ENCODE results near the gene TMPRSS9.
"Not testable (repeated sequence)": the region's sequence is repeated elsewhere in the genome, so short reads cannot be mapped to it uniquely, and the experiment has no call there.

TMPRSS9 gene

GRCh38 chr19:2343289-2343982 lies 16.6 kb upstream of the TMPRSS9 start:
- no peak for DNase-seq

- DNase-seq: no peak
These were observed 15.6 kb upstream of the TMPRSS9 start for GRCh38 chr19:2344381-2344870.

DNA sequence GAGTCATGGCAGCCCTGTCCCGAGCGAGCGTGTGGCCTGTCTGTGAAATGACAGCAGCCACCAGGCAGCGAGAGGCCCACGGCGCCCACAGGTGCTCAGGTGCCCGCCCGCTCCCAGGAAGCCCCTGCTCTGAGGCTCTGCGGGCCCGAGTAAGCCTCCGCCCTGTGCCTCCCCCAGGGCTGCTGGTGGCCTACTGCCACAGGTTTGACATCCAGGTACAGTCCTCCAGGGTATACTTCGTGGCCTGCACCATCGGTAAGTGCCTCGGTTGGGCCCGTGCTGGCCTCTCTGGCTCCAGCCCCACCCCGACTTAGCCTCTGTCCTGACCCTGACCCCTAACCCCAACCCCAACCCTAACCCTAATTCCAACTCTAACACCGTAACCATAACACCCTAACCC lies 15.0 kb upstream of the TMPRSS9 start:
- DNase-seq: no peak

GRCh38 chr19:2345794-2346663 lies 14.0 kb upstream of the TMPRSS9 start:
- peak; percentile 50 for DNase-seq

DNA sequence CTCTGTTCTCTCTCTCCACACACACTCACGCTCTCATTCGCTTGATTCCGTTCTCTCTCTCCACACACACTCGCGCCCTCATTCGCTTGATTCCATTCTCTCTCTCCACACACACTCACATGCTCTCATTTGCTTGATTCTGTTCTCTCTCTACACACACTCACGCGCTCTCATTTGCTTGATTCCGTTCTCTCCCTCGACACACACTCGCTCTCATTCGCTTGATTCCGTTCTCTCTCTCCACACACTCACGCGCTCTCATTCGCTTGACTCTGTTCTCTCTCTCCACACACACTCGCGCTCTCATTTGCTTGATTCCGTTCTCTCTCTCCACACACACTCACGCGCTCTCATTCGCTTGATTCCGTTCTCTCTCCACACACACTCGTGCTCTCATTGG lies 10.2 kb upstream of the TMPRSS9 start:
- not testable (repeated sequence) for DNase-seq

- no peak for DNase-seq
These were observed 9.4 kb upstream of the TMPRSS9 start for GRCh38 chr19:2350656-2351055.

GRCh38 chr19:2351591-2351990 lies 8.5 kb upstream of the TMPRSS9 start:
- DNase-seq: no peak

DNA sequence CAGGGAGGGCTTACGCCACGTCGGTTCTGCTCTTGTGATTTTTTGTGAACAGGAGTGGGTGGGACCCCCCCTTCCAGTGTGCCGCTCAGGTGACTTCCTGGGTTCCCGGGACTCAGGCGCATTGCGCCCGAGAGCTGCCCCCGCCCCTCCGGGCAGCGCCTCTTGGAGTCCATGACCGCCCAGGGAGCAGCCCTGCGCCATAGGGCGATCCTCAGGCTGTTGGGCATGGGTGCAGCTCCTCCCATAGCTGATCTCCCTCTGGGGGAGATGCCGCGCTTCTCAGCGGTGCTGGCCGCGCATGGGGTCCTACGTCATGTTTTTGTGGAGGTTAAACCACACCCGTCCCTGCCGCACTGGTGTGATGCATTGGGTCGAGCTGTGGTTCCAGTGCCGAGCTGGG lies 7.9 kb upstream of the TMPRSS9 start:
- DNase-seq: no peak

DNA sequence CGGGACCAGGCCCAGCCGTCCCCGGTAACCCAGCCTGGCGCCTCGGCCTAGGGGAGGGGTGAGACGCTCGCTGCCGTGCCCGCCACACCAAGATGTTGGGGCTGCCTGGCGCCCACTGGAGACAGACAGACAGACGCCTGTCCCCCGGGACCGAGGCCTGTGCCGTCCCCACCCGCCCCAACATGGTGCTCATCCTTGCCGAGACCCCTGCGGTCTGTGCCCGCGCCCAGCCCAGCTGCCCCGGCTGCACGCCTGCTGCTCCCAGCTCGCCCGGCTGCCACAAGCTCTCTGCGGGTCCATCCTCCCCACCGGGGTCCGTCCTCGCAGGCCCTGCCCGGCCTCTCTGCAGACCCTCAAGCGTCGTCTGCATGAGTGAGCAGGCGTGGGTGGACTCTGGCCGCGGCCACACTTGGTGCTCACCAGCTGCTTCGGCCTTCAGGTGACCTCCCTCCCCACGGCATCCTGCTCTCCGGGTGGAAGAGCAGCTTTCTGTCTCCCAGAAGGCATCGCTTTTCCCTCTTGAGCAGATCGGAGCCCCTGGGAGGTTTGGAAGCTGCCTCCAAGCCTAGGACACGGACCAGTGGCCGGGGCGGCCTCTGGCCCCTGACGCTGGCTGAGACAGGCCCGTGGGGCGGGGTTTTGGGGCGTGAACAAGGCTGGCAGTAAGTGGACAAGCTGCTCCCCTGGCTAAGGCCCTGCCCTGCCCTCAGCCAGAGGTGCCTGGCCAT lies 6.7 kb upstream of the TMPRSS9 start:
- no peak for DNase-seq

GRCh38 chr19:2353887-2354592 lies 6.0 kb upstream of the TMPRSS9 start:
- DNase-seq: no peak

- no peak for DNase-seq
These were observed 5.4 kb upstream of the TMPRSS9 start for GRCh38 chr19:2354670-2355069.

DNA sequence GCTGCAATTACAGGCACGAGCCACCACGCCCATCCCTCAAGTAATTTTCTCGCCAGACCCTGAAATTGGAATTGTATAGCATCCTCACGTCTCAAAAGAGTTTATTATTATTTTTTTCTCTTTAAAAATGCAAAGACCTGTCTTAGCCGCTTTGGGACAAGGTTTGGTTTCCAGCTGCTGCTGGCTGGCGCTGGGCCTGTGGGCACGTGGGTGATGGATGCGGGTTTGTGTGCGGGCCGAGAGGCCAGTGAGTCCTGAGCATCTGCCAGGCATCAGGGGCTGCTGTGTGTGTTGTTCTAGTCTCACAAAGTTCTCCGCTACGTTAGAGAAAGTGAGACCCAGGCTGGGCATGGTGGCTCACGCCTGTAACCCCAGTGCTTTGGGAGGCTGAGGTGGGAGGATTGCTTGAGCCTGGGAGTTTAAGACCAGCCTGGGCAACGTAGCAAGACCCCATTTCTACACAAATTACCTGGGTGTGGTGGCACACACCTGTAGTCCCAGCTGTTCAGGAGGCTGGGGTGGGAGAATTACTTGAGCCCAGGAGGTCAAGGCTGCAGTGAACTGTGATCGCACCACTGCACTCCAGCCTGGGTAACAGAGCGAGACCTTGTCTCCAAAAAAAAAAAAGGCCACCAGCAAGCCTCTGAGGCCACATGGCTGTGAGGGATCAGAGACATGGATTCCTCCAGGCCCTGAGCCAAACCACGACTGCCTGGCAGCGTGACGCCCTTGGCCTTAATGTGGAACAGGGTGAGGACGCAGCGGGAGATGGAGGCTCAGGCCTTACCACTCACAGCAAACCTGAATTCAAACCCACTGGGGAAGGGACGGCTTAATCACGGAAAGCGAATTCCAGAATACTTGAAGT lies 4.7 kb upstream of the TMPRSS9 start:
- DNase-seq: no peak

- DNase-seq: no peak
These were observed 3.9 kb upstream of the TMPRSS9 start for GRCh38 chr19:2356036-2356646.

DNA sequence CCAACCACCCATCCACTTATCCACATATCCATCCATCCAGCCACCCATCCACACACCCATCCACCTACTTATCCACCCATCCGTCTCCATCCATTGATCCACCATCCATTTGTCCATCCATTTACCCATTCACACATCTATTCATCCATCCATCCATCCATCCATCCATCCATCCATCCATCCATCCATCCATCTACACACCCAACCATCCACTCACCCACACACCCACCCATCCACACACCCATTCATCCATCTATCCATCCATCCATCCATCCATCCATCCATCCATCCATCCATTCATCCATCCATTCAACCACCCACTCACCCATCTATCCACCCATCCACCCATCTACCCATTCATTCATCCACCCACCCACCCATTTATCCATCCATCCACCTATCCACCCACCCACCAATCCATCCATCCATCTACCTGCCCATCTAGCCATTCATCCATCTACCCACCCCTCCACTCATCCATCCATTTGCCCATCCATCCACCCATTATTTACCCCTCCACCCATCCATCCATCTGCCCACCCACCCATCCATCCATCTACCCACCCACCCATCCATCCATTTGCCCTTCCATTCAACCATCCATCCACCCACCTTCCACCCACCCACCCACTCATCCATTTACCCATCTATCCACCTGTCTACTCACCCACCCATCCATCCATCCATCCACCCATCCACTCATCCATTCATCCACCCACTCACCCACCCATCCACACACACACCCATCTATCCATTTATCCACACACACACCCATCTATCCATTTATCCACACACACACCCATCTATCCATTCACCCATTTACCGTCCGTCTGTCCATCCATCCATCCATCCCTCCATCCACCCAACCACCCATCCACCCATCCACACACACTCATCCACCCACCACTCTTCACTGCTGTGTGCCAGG lies 2.5 kb upstream of the TMPRSS9 start:
- DNase-seq: no peak

DNA sequence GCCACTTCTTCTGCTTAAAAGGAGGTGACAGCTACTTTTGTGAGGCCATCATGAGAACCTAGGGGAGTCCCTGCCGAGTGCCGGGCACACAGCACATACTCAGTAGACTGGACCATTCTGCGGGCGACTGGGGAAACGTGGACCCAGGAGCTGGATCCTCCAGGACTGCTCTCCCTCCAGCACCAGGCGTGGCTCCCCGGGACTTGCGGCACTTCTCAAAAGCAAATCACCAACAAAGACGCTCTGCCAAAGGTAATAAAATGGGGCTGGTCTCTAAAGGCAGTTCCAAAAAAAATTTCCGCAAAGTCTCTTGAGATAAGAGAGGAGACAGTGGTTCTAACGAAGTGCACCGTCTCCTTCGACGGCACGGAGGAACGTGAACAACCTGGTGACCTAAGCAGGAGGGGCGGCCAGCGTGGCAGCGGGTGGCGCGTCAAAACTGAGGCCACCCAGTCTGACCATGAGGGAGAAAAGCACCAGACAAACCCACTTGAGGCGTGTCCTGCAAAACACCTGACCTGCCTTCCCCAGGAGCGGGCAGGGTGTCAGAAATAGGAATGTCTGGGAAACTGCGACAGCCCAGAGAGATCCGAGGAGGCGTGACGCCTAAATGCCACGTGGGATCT lies 1.4 kb upstream of the TMPRSS9 start:
- DNase-seq: no peak

- no peak for DNase-seq
These were observed 768 bp downstream of the TMPRSS9 start for GRCh38 chr19:2360833-2361232.

DNA sequence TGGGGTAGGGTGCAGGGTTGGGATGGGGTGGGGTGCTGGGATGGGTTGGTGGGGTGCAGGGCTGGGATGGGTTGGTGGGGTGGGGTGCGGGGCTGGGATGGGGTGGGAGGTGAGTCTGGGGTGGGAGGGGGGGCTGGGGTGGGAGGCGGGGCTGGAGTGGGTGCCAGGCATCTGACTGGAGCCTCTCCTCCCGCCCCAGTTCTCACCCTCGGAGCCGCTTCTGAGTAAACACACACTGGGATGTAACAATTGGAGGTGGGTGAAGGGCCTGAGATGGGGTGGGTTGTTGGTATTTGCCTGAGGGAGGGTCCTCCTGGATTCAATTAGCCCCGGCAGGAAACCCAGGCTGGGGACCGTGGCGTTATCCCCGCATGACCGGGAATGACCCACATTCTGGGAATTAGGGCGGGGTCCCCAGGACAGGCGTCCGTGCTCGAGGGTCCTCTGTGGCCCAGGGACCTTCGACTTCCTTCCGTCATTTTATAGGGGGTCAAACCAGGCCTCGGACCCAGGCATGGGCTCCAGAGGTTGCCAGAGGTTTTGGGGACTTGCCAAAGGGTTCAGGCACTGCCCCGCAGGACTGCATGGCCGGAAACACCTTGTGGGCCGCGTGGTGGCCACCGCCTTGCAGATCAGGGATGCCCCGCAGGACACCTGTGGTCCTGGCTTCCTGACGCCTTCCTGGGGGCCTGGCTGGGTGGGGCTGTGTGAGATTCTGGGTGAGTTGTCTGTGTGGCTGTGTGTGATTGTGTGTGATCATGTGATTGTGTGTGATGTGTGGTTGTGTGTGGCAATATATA lies 1.4 kb downstream of the TMPRSS9 start:
- DNase-seq: no peak

DNA sequence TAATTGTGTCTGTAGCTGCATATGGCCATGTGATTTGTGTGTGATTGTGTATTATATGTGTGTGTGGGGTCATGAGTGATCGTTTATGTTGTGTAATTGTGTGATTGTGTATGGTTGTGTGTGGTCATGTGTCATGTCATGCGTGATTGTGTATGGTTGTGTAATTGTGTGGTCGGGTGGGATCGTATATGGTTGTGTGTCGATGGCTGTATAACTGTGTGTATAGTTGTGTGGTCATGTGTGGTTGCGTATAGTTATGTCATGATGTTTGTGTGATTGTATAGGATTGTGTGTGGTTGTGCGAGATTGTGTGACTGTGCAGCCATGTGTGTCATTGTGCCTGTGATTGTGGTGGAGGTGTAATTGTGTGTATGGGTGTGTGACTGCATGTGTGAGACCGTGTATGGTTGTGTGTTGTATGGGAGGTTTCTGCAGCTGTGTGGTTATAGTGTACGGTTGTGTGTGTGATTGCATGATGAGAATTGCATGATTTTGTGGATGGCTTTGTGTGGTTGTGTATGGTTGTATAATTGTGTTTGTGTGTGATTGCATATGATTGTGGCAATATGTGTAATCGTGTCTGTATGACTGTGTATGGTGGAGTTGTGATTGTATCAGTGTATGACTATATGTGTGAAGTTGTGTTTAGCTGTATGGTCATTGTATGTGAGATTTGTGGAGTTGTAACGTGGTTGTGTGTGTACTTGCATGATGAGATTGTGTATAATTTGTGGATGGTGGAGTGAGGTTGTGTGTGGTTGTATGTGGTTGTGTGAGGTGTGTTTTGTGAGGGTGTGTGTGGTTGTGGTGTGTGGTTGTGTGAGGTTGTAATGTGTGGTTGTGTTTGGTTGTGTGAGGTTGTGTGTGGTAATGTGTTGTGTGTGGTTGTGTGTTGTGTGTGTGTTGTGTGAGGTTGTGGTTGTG lies 2.2 kb downstream of the TMPRSS9 start:
- no peak for DNase-seq
